HL-60/S4 treated with retinoic acid at 250 ng/mL for 4 days and 3 days (cell line): Measurements from ENCODE around the gene TYMS.

Experiments
- in situ Hi-C: fragments of 300-500 bp; cut with MboI; formaldehyde crosslinking; loops from 2 replicates; pipeline ENCODE4 v1.7.0; 2022; ENCODE audit warnings: low sequenced_read_pairs

The TYMS gene

GRCh38 chr18:709771-710170 is 52.3 kb downstream of the TYMS start:
- in situ Hi-C loops: no loop called here

- in situ Hi-C loops: no loop called here
Measured at GRCh38 chr18:710418-711300, 53.2 kb downstream of the TYMS start.

GRCh38 chr18:711310-711656 is 53.8 kb downstream of the TYMS start:
- in situ Hi-C loops: no loop called here

- in situ Hi-C loops: no loop called here
Measured at GRCh38 chr18:711657-712400, 54.4 kb downstream of the TYMS start.

- in situ Hi-C loops: no loop called here
Measured at GRCh38 chr18:712401-713134, 55.1 kb downstream of the TYMS start, which contains the start of gene ENOSF1. TSS of gene ENOSF1 (minus strand) at chr18:712630. CDS start at chr18:712587, 43 bp downstream.

- in situ Hi-C loops: no loop called here
Measured at GRCh38 chr18:713135-713490, 55.7 kb downstream of the TYMS start.

- in situ Hi-C loops: no loop called here
Measured at GRCh38 chr18:715626-716025, 58.2 kb downstream of the TYMS start.

GRCh38 chr18:717003-717402 is 59.5 kb downstream of the TYMS start:
- in situ Hi-C loops: no loop called here
